HG03095 (cell line): Measurements from ENCODE around the gene CNTROB.
"Not testable (repeated sequence)": the region's sequence is repeated elsewhere in the genome, so short reads cannot be mapped to it uniquely, and the experiment has no call there.

ENCODE experiments used
- ATAC-seq: cut with Tn5 transposase; IDR thresholded peaks from one replicate; pipeline ENCODE4 v1.9.1; 2021; ENCODE audit warnings: moderate library complexity; ENCODE audit not compliant: unreplicated experiment

The CNTROB gene

GRCh38 chr17:7944326-7944725, 12.3 kb downstream of the CNTROB start:
- no peak for ATAC-seq

GRCh38 chr17:7945651-7946050, 13.6 kb downstream of the CNTROB start:
- no peak for ATAC-seq

GRCh38 chr17:7946441-7946840, 14.4 kb downstream of the CNTROB start:
- no peak for ATAC-seq

GRCh38 chr17:7947651-7948050, 15.6 kb downstream of the CNTROB start:
- ATAC-seq = no peak

GRCh38 chr17:7950578-7950977, 18.6 kb downstream of the CNTROB start:
- no peak for ATAC-seq

- ATAC-seq = no peak
Observed at GRCh38 chr17:7951143-7951792, 19.3 kb downstream of the CNTROB start.

- not testable (repeated sequence) for ATAC-seq
Observed at GRCh38 chr17:7953266-7953665, 21.3 kb downstream of the CNTROB start.

GRCh38 chr17:7955414-7956227, 23.6 kb downstream of the CNTROB start:
- ATAC-seq = no peak

- no peak for ATAC-seq
Observed at GRCh38 chr17:7956228-7956965, 24.4 kb downstream of the CNTROB start.

GRCh38 chr17:7959503-7960253, 27.7 kb downstream of the CNTROB start:
- no peak for ATAC-seq

- ATAC-seq = no peak
Observed at GRCh38 chr17:7961421-7961820, 29.4 kb downstream of the CNTROB start.

GRCh38 chr17:7967751-7968150, 35.7 kb downstream of the CNTROB start:
- ATAC-seq = no peak

- ATAC-seq = no peak
Observed at GRCh38 chr17:7969433-7969832, 37.4 kb downstream of the CNTROB start.

- no peak for ATAC-seq
Observed at GRCh38 chr17:7971651-7972050, 39.6 kb downstream of the CNTROB start.

GRCh38 chr17:7972131-7972785, 40.3 kb downstream of the CNTROB start:
- ATAC-seq = no peak

GRCh38 chr17:7974638-7975131, 42.7 kb downstream of the CNTROB start:
- ATAC-seq = no peak

GRCh38 chr17:7977039-7977438, 45.0 kb downstream of the CNTROB start:
- no peak for ATAC-seq

GRCh38 chr17:7977805-7978204, 45.8 kb downstream of the CNTROB start:
- no peak for ATAC-seq

GRCh38 chr17:7982173-7982572, 50.2 kb downstream of the CNTROB start:
- ATAC-seq = no peak

- ATAC-seq = no peak
Observed at GRCh38 chr17:7982666-7983065, 50.7 kb downstream of the CNTROB start.
